Smooth muscle cell (in vitro differentiated cells): ENCODE data around the gene FGD2. TPM values are rescaled to one million over a fixed set of nuclear protein-coding genes. Genes with fewer than 3 reads are reported as not detected.
"Not testable (repeated sequence)": the region's sequence is repeated elsewhere in the genome, so short reads cannot be mapped to it uniquely, and the experiment has no call there.

Experiments
- DNase-seq: peaks from one replicate; lab custom pipeline; 2025; ENCODE audit not compliant: unreplicated experiment; lab: John Stamatoyannopoulos, UW
- H2AFZ ChIP-seq: fragments of 200-600 bp; sonication (generic); 2 replicates; pipeline ENCODE4 v1.6.0; 2016; ENCODE audit warnings: antibody characterized with exemption, low read depth, mild to moderate bottlenecking
- H3F3A ChIP-seq: fragments of 200-600 bp; sonication (generic); 2 replicates; pipeline ENCODE4 v1.6.0; 2017; ENCODE audit warnings: antibody characterized with exemption, low read depth
- H3K27ac ChIP-seq: fragments of 200-600 bp; sonication (generic); 2 replicates; pipeline ENCODE4 v1.5.1; 2016; ENCODE audit warnings: low read depth, mild to moderate bottlenecking
- H3K27me3 ChIP-seq: fragments of 200-600 bp; sonication (generic); 2 replicates; pipeline ENCODE4 v1.6.1; 2016; ENCODE audit warnings: low read depth, mild to moderate bottlenecking
- H3K36me3 ChIP-seq: fragments of 200-600 bp; sonication (generic); 2 replicates; pipeline ENCODE4 v1.5.1; 2016; ENCODE audit warnings: low read depth
- H3K4me1 ChIP-seq: fragments of 200-600 bp; sonication (generic); 2 replicates; pipeline ENCODE4 v1.5.1; 2016; ENCODE audit warnings: low read depth
- H3K4me2 ChIP-seq: fragments of 200-600 bp; sonication (generic); 2 replicates; pipeline ENCODE4 v1.6.0; 2016; ENCODE audit warnings: mild to moderate bottlenecking
- H3K4me3 ChIP-seq: fragments of 200-600 bp; sonication (generic); 2 replicates; pipeline ENCODE4 v1.5.1; 2016; ENCODE audit warnings: mild to moderate bottlenecking
- H3K79me2 ChIP-seq: fragments of 200-600 bp; sonication (generic); 2 replicates; pipeline ENCODE4 v1.6.0; 2016; ENCODE audit warnings: low read depth, mild to moderate bottlenecking
- H3K9ac ChIP-seq: fragments of 200-600 bp; sonication (generic); 2 replicates; pipeline ENCODE4 v1.6.0; 2016; ENCODE audit warnings: low read depth
- H3K9me3 ChIP-seq: fragments of 200-600 bp; sonication (generic); replicated peaks from 2 replicates; pipeline ENCODE4 v1.5.1; 2016; ENCODE audit warnings: low read depth
- H4K20me1 ChIP-seq: fragments of 200-600 bp; sonication (generic); 2 replicates; pipeline ENCODE4 v1.6.0; 2016; ENCODE audit warnings: low read depth
- CTCF ChIP-seq: fragments of 200-600 bp; sonication (generic); IDR thresholded peaks from 2 replicates; pipeline ENCODE4 v1.5.1; 2017; ENCODE audit warnings: borderline replicate concordance, mild to moderate bottlenecking, antibody characterized with exemption; ENCODE audit not compliant: insufficient read depth, poor library complexity, severe bottlenecking
- WGBS: methylation state at CpG from one replicate; pipeline ENCODE4 v1.1.7; 2016; ENCODE audit warnings: low lambda C conversion rate; 5-methylcytosine and 5-hydroxymethylcytosine counted together
- polyA plus RNA-seq: library from polyadenylated mRNA; unstranded; fragments of >200 nt; fragmentation: Nextera tagmentation; extraction: Ambion mirVana; gene quantifications from 2 replicates; pipeline ENCODE4 v1.2.1, GENCODE V29; 2016
- total RNA-seq: library from RNA; depleted of rRNA; stranded (reverse); fragments of >200 nt; gene quantifications from 2 replicates; pipeline ENCODE4 v1.2.3, GENCODE V29; 2014

FGD2 gene
- total and polyA plus RNA-seq, 2 experiments from 2014 or later: not detected

GRCh38 chr6:37057128-37057471 is 51.6 kb downstream of the FGD2 start:
- peaks cover 20% of the 10 kb centered on the region for H3F3A ChIP-seq
- peaks cover 10% of the 10 kb centered on the region for H3K4me1 ChIP-seq
- no peak for TF ChIP-seq CTCF
- no peaks in the 10 kb centered on the region for H3K79me2 ChIP-seq
- H3K9ac ChIP-seq: peak overlapping the region; percentile 26
- H4K20me1 ChIP-seq: no peaks in the 10 kb centered on the region
- WGBS: 90% methylated on average over 4 of the region's 4 CpGs
- H3K27me3 ChIP-seq: no peaks in the 10 kb centered on the region
- no peak overlapping the region for H3K4me2 ChIP-seq
- no peaks in the 10 kb centered on the region for H3K9me3 ChIP-seq
- DNase-seq: no peak
- no peak overlapping the region for H2AFZ ChIP-seq
- peak overlapping the region; percentile 96 for H3K27ac ChIP-seq
- no peaks in the 10 kb centered on the region for H3K36me3 ChIP-seq
- no peak overlapping the region for H3K4me3 ChIP-seq

GRCh38 chr6:37057678-37058077 is 52.2 kb downstream of the FGD2 start:
- no peak overlapping the region for H2AFZ ChIP-seq

GRCh38 chr6:37058084-37058586 is 52.7 kb downstream of the FGD2 start:
- peak overlapping the region; percentile 96 for H3K27ac ChIP-seq
- no peaks in the 10 kb centered on the region for H3K9me3 ChIP-seq
- peaks cover 20% of the 10 kb centered on the region for H3F3A ChIP-seq
- H3K79me2 ChIP-seq: no peaks in the 10 kb centered on the region
- no peaks in the 10 kb centered on the region for H3K27me3 ChIP-seq
- H4K20me1 ChIP-seq: no peaks in the 10 kb centered on the region
- no peak for DNase-seq
- H3K4me2 ChIP-seq: no peak overlapping the region
- H3K4me3 ChIP-seq: no peak overlapping the region
- H3K36me3 ChIP-seq: no peaks in the 10 kb centered on the region
- H3K4me1 ChIP-seq: peaks cover 10% of the 10 kb centered on the region
- no peak for TF ChIP-seq CTCF
- WGBS: 81% methylated on average over 9 of the region's 9 CpGs
- H3K9ac ChIP-seq: no peak overlapping the region
- H2AFZ ChIP-seq: no peak overlapping the region

More at GRCh38 chr6:37057678-37058077, 52.2 kb downstream of the FGD2 start:
- Histone ChIP-seq H3K9me3 (no peaks in the 10 kb centered on the region), H3K4me2 (no peak overlapping the region), H3K9ac (no peak overlapping the region), H3K79me2 (no peaks in the 10 kb centered on the region), H3K36me3 (no peaks in the 10 kb centered on the region), H3K4me1 (peaks cover 10% of the 10 kb centered on the region), H3K27me3 (no peaks in the 10 kb centered on the region), H3K4me3 (no peak overlapping the region), H4K20me1 (no peaks in the 10 kb centered on the region), H3F3A (peaks cover 20% of the 10 kb centered on the region), H3K27ac (peak overlapping the region; percentile 96)
- WGBS: 98% methylated on average over 7 of the region's 7 CpGs
- no peak for TF ChIP-seq CTCF
- DNase-seq: no peak

GRCh38 chr6:37058984-37059343 is 53.5 kb downstream of the FGD2 start:
- H3K4me1 ChIP-seq, H3K79me2 ChIP-seq, H3K4me3 ChIP-seq, H3K9me3 ChIP-seq, H3K36me3 ChIP-seq, H2AFZ ChIP-seq, H3K4me2 ChIP-seq, H4K20me1 ChIP-seq, DNase-seq, H3K27me3 ChIP-seq, H3K9ac ChIP-seq: not testable (repeated sequence)
- Histone ChIP-seq H3F3A (peaks cover 20% of the 10 kb centered on the region), H3K27ac (peak overlapping the region; percentile 96)
- WGBS: 85% methylated on average over 5 of the region's 5 CpGs
